Inflammatory macrophage treated with lipopolysaccharide for 1 hour (primary cell): Measurements from ENCODE around the gene SPPL3.

ENCODE experiments used
- DNase-seq, 2 donors: peaks; one replicate each; pipeline ENCODE4 v3.0.0-alpha.2; 2020 to 2022

SPPL3 gene

GRCh38 chr12:120917748-120918147 lies 13.6 kb upstream of the SPPL3 start:
- no peak for DNase-seq

GRCh38 chr12:120916561-120916960 lies 12.4 kb upstream of the SPPL3 start:
- DNase-seq: no peak

GRCh38 chr12:120914794-120915193 lies 10.6 kb upstream of the SPPL3 start:
- no peak for DNase-seq

- peak; percentile 48 to 55 for DNase-seq
Measured at GRCh38 chr12:120909633-120910298, 5.6 kb upstream of the SPPL3 start.

GRCh38 chr12:120905856-120906384 lies 1.8 kb upstream of the SPPL3 start:
- no peak for DNase-seq

GRCh38 chr12:120903412-120904196 lies 554 bp downstream of the SPPL3 start:
- DNase-seq: peak; percentile 54 to 80

GRCh38 chr12:120902846-120903411 lies 1.2 kb downstream of the SPPL3 start:
- DNase-seq: no peak

GRCh38 chr12:120901818-120902217 lies 2.3 kb downstream of the SPPL3 start:
- DNase-seq: no peak

GRCh38 chr12:120901101-120901500 lies 3.1 kb downstream of the SPPL3 start:
- DNase-seq: peak; percentile 37 to 40

GRCh38 chr12:120895532-120895931 lies 8.6 kb downstream of the SPPL3 start:
- DNase-seq: no peak

- peak; percentile 60 to 75 for DNase-seq
Measured at GRCh38 chr12:120892265-120892664, 11.9 kb downstream of the SPPL3 start.

GRCh38 chr12:120890963-120891362 lies 13.2 kb downstream of the SPPL3 start:
- DNase-seq: no peak

- no peak for DNase-seq
Measured at GRCh38 chr12:120887253-120888043, 16.7 kb downstream of the SPPL3 start.

GRCh38 chr12:120886199-120887018 lies 17.7 kb downstream of the SPPL3 start:
- no peak for DNase-seq

GRCh38 chr12:120885521-120885920 lies 18.6 kb downstream of the SPPL3 start:
- no peak for DNase-seq

- DNase-seq: no peak
Measured at GRCh38 chr12:120884644-120885043, 19.5 kb downstream of the SPPL3 start.

- DNase-seq: no peak
Measured at GRCh38 chr12:120882055-120882555, 22.1 kb downstream of the SPPL3 start.

- no peak for DNase-seq
Measured at GRCh38 chr12:120879718-120880300, 24.3 kb downstream of the SPPL3 start.

GRCh38 chr12:120879102-120879501 lies 25.1 kb downstream of the SPPL3 start:
- DNase-seq: no peak

GRCh38 chr12:120874547-120875245 lies 29.5 kb downstream of the SPPL3 start:
- DNase-seq: no peak

- peak; percentile 40 to 58 for DNase-seq
Measured at GRCh38 chr12:120873226-120873625, 30.9 kb downstream of the SPPL3 start.
